ENCODE results near the gene HDLBP.

- TF ChIP-seq ZNF274 (IDR thresholded peaks at IDR 0.05; ENCODE audit: low read depth, low read length) (no peak), YY1 (IDR thresholded peaks at IDR 0.05; ENCODE audit: insufficient read depth, insufficient read length) (no peak)
These were observed 15.5 kb downstream of the HDLBP start for GRCh38 chr2:241300000-241300399.
